Head of caudate nucleus (tissue), 42 donors: ENCODE results near the gene PROM1.
A peak's percentile ranks its signal among the peaks of the same experiment; 100 is the strongest.

ENCODE experiments used
- DNase-seq, 42 donors: peaks; one replicate each; pipeline versions ENCODE4 v3.0.0 to v3.0.0-alpha.2; 2020 to 2021; ENCODE audit warnings: mixed read lengths in 7 of 42
- intact Hi-C: fragments of 100-400 bp; cut with DNase I; formaldehyde crosslinking; loops from one replicate; pipeline ENCODE4 v1.15.0; 2022

The PROM1 gene

GRCh38 chr4:15965325-15965724, 118.5 kb downstream of the PROM1 start:
- no peak for DNase-seq
- intact Hi-C loops, result no loop called here

GRCh38 chr4:15964159-15964558, 119.7 kb downstream of the PROM1 start:
- no peak for DNase-seq
- intact Hi-C loops, result no loop called here

DNA sequence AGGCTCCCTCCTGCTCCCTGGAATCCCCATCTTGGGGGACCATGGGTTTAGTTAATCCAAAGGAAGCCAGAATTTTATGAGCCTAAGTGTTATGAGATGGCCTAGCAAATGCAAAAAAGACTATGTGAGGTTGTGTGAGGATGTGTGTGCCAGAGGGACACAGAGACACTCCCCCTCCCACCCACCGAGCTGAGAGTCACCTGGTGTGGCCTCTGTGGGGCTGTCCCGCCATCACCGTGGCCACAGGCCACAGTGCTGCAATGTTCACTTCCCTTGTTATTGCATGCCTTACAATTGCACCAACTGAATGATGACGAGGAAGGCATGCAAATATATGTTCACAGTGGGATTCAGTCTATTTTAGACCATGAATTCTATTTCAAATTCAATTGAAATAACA, 120.2 kb downstream of the PROM1 start:
- intact Hi-C loops, result no loop called here
- no peak for DNase-seq

GRCh38 chr4:15963001-15963451, 120.8 kb downstream of the PROM1 start, which contains the start of gene FGFBP2:
Gene FGFBP2, minus strand, starts transcription at chr4:15963175. Its CDS starts 46 bp downstream, at chr4:15963129.
- intact Hi-C loops, result no loop called here
- DNase-seq, result peak in 17 of 42 donors; percentile 4 to 44 (median 17)

- DNase-seq, result no peak
- intact Hi-C loops, result no loop called here
Observed at GRCh38 chr4:15961781-15962510, 121.9 kb downstream of the PROM1 start.

DNA sequence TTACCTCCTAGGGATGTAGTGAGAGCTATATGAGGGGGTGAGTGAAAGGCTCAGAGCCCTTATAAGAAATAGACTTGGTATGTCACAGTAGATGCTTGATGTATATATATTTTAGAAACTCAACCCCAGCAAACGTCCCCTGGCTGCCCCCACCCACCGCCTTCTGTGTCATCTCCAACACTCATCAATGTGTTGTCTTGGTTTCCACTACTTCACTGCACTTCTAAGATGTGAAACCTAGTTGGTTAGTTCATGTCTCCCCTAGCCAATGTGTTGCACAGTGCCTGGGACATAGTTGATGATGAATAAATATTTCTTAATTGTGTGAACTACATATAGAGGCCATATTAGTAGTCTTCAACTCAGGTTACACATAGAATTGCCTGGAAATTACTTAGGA, 125.3 kb downstream of the PROM1 start:
- intact Hi-C loops, result no loop called here
- no peak for DNase-seq

DNA sequence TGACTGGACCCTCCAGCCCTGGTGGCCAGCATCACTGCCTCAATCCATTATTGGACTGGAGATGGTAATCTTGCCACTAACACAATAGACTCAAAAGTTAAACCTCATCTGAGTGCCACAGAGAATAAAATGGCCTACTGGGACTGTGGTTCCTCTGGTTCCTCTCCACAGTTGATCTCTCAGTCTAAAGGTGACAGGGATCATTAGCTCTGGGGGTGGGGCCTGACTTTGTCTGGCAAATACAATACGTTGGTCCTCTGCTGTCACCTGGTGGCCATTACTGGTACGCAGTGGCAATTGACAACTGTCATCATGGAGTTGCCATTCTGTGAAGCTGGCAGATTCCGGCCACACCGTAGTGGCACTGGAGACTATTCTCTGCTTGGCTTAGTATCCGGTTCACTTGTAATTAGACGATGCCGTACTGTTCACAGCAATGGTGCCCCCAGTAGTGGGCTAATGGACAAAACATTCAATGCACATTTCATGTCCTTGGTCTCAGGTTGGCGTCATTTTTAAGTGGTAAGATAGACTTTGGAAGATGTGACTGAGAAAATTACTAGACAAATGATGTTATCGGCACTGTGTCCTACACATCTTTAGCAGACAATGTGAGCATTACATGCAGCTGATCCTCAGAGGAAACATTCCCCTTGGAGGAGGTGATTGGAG, 127.5 kb downstream of the PROM1 start:
- intact Hi-C loops, result no loop called here
- peak in 41 of 42 donors; percentile 34 to 88 (median 69) for DNase-seq

DNA sequence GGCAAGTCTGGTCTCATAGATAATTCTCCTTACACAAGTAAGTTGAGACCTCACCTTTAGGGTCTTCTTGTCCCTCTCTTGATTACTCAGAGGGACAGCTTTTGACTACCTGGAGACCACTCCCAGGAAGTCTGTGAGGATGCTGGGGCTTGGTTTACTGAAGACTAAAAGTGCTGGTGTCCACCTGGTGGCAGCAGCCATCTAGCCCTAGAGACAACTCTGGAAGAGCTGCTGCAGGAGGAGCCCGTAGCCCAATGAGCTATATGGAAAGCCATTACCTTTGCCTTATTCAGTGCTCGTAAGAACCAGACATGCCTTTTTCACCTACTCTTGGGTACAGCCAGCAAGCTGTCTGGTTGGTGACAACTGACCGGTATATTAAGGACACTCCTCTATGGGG, 128.2 kb downstream of the PROM1 start:
- intact Hi-C loops, result no loop called here

GRCh38 chr4:15953625-15954024, 130.2 kb downstream of the PROM1 start:
- intact Hi-C loops, result no loop called here
- DNase-seq, result no peak

More for the DNA sequence above, 128.2 kb downstream of the PROM1 start:
- no peak for DNase-seq

DNA sequence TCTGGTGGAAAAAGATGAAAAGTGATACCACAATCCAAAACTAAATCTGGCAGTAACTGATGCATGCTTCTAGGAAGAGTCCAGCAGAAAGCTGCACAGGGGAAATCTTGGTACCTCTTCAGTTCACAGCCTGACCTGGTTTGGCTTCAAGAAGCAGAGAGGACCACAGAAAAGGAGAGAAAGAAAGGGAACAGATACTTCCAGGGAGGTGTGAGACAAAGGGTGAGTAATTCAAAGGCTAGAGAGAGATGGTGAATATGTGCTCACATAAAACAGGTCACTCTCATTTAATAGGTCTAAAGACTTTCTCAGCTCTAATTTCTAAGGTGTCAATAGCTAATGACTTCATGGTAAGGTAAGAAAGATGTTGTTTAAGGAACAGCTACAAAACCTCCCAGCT, 132.0 kb downstream of the PROM1 start:
- no peak for DNase-seq
- intact Hi-C loops, result no loop called here

GRCh38 chr4:15948826-15949225, 135.0 kb downstream of the PROM1 start:
- intact Hi-C loops, result no loop called here

GRCh38 chr4:15947684-15948083, 136.1 kb downstream of the PROM1 start:
- no peak for DNase-seq
- intact Hi-C loops, result no loop called here

More at GRCh38 chr4:15948826-15949225, 135.0 kb downstream of the PROM1 start:
- no peak for DNase-seq

DNA sequence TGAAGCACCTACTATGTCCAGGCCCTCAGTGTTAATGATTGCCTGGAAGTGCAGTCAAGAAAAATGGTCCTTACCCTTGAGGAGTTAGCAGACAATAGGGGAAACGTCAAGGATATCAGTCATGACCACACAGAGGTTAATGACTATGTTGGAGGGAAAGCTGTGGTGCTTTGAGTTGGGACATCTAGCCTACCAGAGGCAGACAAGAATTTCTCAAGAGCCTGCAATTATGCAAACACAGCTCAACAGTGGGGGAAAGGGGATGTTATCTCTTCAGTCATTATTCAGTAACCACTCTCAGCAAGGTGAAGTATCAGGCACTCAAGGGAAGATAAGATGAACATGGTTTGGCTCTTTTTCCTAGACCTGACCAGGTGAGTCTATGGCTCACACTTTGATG, 138.3 kb downstream of the PROM1 start:
- DNase-seq, result no peak
- intact Hi-C loops, result no loop called here

- intact Hi-C loops, result no loop called here
- DNase-seq, result no peak
Observed at GRCh38 chr4:15944895-15945294, 138.9 kb downstream of the PROM1 start.

- DNase-seq, result no peak
- intact Hi-C loops, result no loop called here
Observed at GRCh38 chr4:15942283-15942682, 141.5 kb downstream of the PROM1 start.

- intact Hi-C loops, result no loop called here
- no peak for DNase-seq
Observed at GRCh38 chr4:15938640-15939039, 145.2 kb downstream of the PROM1 start, which contains the start of gene FGFBP1. Gene FGFBP1, minus strand, starts transcription at chr4:15938740. Its CDS starts 2,108 bp downstream, at chr4:15936632.

DNA sequence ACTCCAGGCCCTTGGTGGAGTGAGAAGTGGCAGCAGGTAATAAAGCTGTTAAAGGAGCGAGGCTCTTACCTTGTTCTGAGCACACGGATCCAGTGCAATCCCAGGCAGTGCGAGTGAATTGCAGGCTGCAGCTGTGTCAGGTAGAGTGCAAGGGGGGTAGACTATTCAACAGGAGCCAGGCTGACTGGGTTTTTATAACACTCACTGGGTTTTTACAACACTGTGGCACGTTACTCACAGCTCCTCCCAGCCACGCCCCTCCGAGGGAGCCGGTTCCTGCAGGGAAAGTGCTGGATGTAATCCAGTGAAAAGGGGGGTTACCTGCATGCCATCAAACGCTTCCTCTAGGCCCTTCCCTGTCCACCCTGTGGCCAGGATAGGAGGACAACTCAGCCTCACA, 145.6 kb downstream of the PROM1 start:
- intact Hi-C loops, result no loop called here
- DNase-seq, result no peak

DNA sequence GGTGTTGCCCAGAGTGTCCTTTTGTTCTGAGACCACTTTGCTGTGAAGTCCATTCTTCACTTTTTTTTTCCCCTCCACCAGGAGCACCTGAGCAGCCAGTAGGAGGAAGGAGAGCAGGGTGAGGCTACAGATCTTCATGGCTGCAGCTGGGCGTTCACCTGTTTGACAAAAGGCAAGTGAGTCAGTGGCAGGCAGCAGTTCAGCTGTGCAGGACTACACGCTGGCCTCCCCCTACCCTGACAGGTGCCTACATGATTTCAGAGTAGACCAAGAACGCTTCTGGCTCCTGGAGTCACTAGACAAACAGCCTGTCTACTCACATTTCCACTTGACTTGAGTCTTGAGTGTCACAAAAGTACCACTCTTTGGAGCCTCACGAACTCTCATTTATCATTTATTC, 147.3 kb downstream of the PROM1 start:
- intact Hi-C loops, result no loop called here
- DNase-seq, result no peak

DNA sequence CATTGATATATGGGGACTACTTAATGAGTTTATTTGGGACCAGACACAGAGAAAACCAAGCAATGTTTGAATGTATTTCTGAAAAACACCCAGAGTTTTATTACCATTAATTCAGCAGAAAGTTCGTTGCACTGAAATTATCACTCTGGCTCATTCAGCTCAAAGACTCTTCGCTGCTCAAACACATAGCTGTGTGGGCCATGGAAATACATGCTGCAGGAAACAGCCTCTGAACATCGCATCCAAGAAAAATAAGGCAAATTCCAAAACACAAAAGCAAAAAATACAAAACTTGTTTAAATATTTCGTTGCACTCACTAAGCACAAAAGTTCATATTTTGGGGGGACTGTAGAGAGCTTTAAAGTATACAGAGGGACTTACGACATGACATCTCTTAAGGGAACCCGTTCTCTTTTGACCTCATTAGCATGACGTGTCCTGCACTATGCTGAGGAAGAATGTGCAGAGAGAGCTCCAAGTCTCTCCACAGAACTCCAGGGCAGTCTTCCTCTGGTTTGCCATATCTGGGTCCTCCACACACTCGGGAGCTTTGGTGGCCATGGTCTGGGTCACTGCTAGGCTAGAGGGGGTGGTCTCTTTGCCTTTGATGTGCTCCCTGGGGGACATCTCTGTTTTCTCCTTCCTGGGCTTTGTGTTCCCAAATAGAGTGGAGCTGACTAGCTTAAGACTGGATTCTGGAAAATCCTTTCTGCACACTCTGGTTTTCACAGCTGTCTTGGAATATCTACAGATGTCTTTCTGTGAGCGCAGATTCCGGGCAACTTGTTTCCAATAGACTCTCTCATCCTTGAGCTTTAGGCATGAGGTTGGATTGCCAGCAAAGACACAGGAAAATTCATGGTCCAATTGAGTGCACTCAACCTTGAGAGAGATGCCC, 148.1 kb downstream of the PROM1 start:
- intact Hi-C loops, result no loop called here
- no peak for DNase-seq

GRCh38 chr4:15934259-15934658, 149.6 kb downstream of the PROM1 start:
- intact Hi-C loops, result no loop called here
- no peak for DNase-seq
